ENCODE measurements around the gene DNAI7.

Gene DNAI7, protein sequence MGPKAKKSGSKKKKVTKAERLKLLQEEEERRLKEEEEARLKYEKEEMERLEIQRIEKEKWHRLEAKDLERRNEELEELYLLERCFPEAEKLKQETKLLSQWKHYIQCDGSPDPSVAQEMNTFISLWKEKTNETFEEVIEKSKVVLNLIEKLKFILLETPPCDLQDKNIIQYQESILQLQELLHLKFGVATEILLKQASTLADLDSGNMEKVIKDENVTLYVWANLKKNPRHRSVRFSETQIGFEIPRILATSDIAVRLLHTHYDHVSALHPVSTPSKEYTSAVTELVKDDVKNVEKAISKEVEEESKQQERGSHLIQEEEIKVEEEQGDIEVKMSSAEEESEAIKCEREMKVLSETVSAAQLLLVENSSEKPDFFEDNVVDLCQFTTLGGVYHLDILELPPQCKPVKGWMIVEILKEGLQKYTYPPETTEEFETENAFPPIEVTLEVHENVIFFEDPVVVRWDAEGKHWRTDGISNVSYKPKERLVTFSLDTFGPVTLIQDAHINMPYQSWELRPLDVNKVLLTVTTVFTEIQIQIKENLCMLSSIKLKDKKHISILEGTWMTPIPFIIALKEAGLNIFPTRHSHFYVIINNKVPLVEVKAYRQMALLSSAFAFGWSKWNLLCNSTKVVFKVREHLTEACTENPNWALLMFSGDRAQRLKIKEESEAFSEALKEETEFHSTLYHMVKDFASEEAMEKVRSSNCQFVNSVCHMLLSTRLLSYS

GRCh38 chr12:25195056-25195971 lies at the start of gene DNAI7, which contains the start of gene ETFRF1:
TSS of gene DNAI7 (minus strand) at chr12:25195160. CDS start at chr12:25195078, 82 bp downstream.
TSS of gene ETFRF1 (plus strand) at chr12:25195237. CDS start at chr12:25203957, 8,720 bp downstream.
- peak; percentile 87 to 90 for DNase-seq (ENCODE audit: low read depth in 2 of 2, low spot score in 1 of 2)

GRCh38 chr12:25243680-25243990 lies 48.7 kb upstream of the DNAI7 start:
- no peak for DNase-seq (ENCODE audit: low read depth in 2 of 2, low spot score in 1 of 2)

- no peak for DNase-seq (ENCODE audit: low read depth in 2 of 2, low spot score in 1 of 2)
These were observed 48.2 kb upstream of the DNAI7 start for GRCh38 chr12:25242981-25243679.

- no peak for DNase-seq (ENCODE audit: low read depth in 2 of 2, low spot score in 1 of 2)
These were observed 46.4 kb upstream of the DNAI7 start for GRCh38 chr12:25241167-25242020.

- DNase-seq (ENCODE audit: low read depth in 2 of 2, low spot score in 1 of 2), result no peak
These were observed 41.7 kb upstream of the DNAI7 start for GRCh38 chr12:25236626-25237025.

GRCh38 chr12:25236190-25236589 lies 41.2 kb upstream of the DNAI7 start:
- DNase-seq (ENCODE audit: low read depth in 2 of 2, low spot score in 1 of 2), result no peak

DNA sequence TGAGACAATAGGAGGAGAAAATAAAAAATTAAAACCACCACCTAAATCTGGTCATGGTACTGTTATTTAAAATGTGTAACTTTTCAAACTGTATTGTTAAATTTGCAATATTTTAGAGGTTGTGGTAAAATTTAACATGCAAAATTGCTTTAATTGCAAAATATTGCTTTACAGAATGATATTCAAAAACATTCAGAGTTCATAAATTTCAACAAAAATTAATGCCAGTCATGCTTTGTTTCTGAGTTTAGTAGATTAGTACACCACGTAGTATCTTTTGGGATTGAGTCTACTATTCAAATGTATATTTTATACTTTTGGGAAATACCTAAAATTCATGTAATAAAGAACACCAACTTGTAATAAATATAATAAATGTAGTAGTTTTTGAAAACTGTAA lies 18.4 kb upstream of the DNAI7 start:
- DNase-seq (ENCODE audit: low read depth in 2 of 2, low spot score in 1 of 2), result no peak

- DNase-seq (ENCODE audit: low read depth in 2 of 2, low spot score in 1 of 2), result no peak
These were observed 13.6 kb upstream of the DNAI7 start for GRCh38 chr12:25208554-25208953.

- no peak for DNase-seq (ENCODE audit: low read depth in 2 of 2, low spot score in 1 of 2)
These were observed 12.9 kb upstream of the DNAI7 start for GRCh38 chr12:25207846-25208245.

DNA sequence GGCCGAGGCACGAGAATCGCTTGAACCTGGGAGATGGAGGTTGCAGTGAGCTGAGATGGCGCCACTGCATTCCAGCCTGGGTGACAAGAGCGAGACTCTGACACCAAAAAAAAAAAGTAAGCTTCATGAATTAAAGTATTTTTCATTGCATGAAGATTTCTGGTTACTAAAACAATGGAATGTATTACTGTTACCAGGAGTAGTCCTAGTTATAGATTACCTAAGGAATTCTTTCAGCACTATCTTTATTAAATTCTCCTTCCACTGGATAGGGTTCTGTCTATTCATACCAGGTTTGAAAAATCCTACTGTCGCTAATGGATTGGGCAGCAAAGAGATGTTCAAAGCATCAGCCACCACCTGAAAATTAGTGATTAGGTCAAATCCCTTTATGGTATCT lies 12.5 kb upstream of the DNAI7 start:
- no peak for DNase-seq (ENCODE audit: low read depth in 2 of 2, low spot score in 1 of 2)

GRCh38 chr12:25202137-25202536 lies 7.2 kb upstream of the DNAI7 start:
- DNase-seq (ENCODE audit: low read depth in 2 of 2, low spot score in 1 of 2), result no peak

GRCh38 chr12:25200703-25201102 lies 5.7 kb upstream of the DNAI7 start:
- no peak for DNase-seq (ENCODE audit: low read depth in 2 of 2, low spot score in 1 of 2)

- no peak for DNase-seq (ENCODE audit: low read depth in 2 of 2, low spot score in 1 of 2)
These were observed 2.6 kb upstream of the DNAI7 start for GRCh38 chr12:25197608-25198007.

DNA sequence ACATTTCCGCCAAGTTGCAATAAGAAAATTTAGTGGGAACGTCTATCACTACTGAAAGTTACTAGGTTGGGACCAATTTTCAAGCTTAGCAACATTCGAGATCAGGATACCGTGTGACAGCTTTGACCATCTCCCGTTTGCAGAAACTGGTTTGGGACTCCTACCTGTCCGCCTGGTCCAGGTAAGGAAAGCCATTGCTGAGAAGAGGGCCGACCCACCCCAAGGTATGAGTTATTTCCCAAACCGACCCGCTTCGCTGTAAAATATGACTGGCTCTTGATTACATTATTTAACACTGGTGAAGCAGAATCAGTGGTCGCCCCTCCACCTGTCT lies 271 bp downstream of the DNAI7 start:
- DNase-seq (ENCODE audit: low read depth in 2 of 2, low spot score in 1 of 2), result no peak

- DNase-seq (ENCODE audit: low read depth in 2 of 2, low spot score in 1 of 2), result no peak
These were observed 746 bp downstream of the DNAI7 start for GRCh38 chr12:25194214-25194613.

DNA sequence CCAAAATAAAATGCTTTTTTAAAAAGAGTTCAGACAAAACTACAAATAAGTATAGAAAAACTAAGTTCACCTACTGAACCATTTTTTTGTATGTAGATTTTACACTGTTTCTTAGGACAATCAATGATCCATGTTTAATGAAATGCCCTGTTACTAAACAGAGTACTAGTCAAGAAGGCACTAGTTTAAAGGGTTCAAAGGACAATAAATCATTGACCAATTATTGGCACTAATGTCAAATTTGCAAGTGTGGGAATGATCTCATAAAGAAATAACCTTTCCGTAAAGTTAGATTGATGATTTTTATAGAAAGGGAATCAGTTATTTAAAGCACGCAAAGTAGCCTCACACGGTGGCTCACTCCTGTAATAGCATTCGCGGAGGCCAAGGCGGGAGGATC lies 4.2 kb downstream of the DNAI7 start:
- no peak for DNase-seq (ENCODE audit: low read depth in 2 of 2, low spot score in 1 of 2)

DNA sequence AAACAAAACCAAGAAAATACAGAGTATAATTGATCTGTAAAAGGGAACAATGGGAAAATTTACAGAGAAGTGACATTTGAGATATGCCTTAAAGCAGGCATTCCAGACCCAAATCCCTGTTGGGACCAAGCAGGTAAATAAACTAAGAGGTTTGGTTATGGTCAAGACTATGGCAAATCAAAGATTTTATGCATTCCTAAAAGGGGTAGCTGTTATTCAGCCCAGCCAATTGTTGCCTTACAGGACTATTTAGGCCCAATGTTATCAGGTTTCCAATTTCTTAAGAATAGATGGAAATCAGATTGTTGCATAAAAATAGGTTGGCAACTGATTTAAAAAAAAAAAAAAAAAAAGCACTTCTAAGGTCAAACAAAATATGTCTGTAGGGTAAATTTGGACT lies 5.3 kb downstream of the DNAI7 start:
- DNase-seq (ENCODE audit: low read depth in 2 of 2, low spot score in 1 of 2), result no peak

- DNase-seq (ENCODE audit: low read depth in 2 of 2, low spot score in 1 of 2), result no peak
These were observed 7.2 kb downstream of the DNAI7 start for GRCh38 chr12:25187781-25188180.

GRCh38 chr12:25186788-25187402 lies 8.1 kb downstream of the DNAI7 start:
- DNase-seq (ENCODE audit: low read depth in 2 of 2, low spot score in 1 of 2), result no peak

Data from stimulated activated CD8-positive, alpha-beta memory T cell treated with anti-CD3 and anti-CD28 coated beads, Interleukin-4, amount 100 ng/mL, for 4 hours (primary cell).